Uterus (tissue), 4 donors: Measurements from ENCODE around the gene NLE1. TPM values are rescaled to one million over a fixed set of nuclear protein-coding genes. Genes with fewer than 3 reads are reported as not detected.
"Not testable (repeated sequence)": the region's sequence is repeated elsewhere in the genome, so short reads cannot be mapped to it uniquely, and the experiment has no call there.

Experiments
- DNase-seq, 2 donors: peaks; one replicate each; pipeline ENCODE4 v3.0.0-alpha.2; 2019 to 2020
- H3K27ac ChIP-seq, 2 donors: fragments of 200-600 bp; sonication (generic); 1 replicate in 1 of 2; 2 replicates in 1 of 2; pipeline ENCODE4 v1.5.1; 2016 to 2018
- H3K27me3 ChIP-seq, 2 donors: fragments of 200-600 bp; sonication (generic); one replicate each; pipeline ENCODE4 v1.5.1; 2018 to 2019; ENCODE audit warnings: control low read depth in 1 of 2
- H3K36me3 ChIP-seq, 2 donors: fragments of 200-600 bp; sonication (generic); one replicate each; pipeline ENCODE4 v1.5.1; 2019; ENCODE audit warnings: control low read depth in 1 of 2
- H3K4me1 ChIP-seq, 2 donors: fragments of 200-600 bp; sonication (generic); one replicate each; pipeline ENCODE4 v1.5.1; 2018 to 2019; ENCODE audit warnings: control low read depth in 1 of 2
- H3K4me3 ChIP-seq, 2 donors: fragments of 200-600 bp; sonication (generic); 1 replicate in 1 of 2; 2 replicates in 1 of 2; pipeline ENCODE4 v1.5.1; 2018 to 2019; ENCODE audit warnings: mild to moderate bottlenecking in 1 of 2
- H3K9me3 ChIP-seq, 2 donors: fragments of 200-600 bp; sonication (generic); one replicate each; pipeline ENCODE4 v1.5.1; 2019; ENCODE audit warnings: control low read depth in 1 of 2
- POLR2A ChIP-seq, 2 donors: fragments of 450-650 bp; IDR thresholded peaks; one replicate each; pipeline ENCODE4 v1.6.1; 2016; ENCODE audit warnings: antibody characterized with exemption in 2 of 2, mild to moderate bottlenecking in 1 of 2, moderate library complexity in 1 of 2
- intact Hi-C: fragments of 100-400 bp; cut with DNase I; formaldehyde crosslinking; loops from one replicate; pipeline ENCODE4 v1.15.1; 2023; ENCODE audit warnings: low total_unique reads
- total RNA-seq, 4 donors: library from RNA; depleted of rRNA in 3 of 4; stranded (reverse); fragments of >200 nt in 3 of 4; gene quantifications; one replicate each; pipeline versions ENCODE4 v1.1.0 to v1.2.4, GENCODE V29; 2014 to 2023
- TF ChIP-seq, protein P1 (sequence below), 4 experiments: fragments of 200-600 bp in 2 of 4; fragments of 450-650 bp in 2 of 4; sonication (generic) in 2 of 4; IDR thresholded peaks; one replicate each; pipeline ENCODE4 v1.5.1; 2016 to 2019; ENCODE audit warnings: antibody characterized with exemption in 4 of 4, mild to moderate bottlenecking in 2 of 4, moderate library complexity in 1 of 4
- donor health status: DM: yes; HTN: yes; CAD: no.

Gene NLE1
- total RNA-seq, 4 donors from 2014 or later, result 3.6 to 30.0 (median 19.7) TPM

DNA sequence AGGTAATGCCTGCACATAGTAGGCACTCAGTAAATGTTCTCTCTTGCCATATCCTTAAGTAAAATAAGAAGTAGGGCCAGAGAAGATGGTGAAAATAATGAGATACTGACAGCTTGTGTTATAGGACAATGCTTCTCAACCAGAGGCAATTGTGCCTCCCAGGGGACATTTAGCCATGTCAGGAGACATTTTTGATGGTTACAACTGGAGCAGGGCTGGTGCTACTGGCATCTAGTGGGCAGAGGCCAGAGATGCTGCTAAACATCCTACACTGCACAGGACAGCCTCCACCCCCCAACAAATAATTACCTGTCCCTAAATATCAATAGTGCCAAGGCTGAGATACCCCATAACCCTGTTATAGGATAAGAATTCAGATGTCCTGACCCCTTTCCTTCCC is 24.1 kb downstream of the NLE1 start:
- no peak for DNase-seq
- no peak for TF ChIP-seq POLR2A (IDR thresholded peaks at IDR 0.05)
- TF ChIP-seq, protein P1, sequence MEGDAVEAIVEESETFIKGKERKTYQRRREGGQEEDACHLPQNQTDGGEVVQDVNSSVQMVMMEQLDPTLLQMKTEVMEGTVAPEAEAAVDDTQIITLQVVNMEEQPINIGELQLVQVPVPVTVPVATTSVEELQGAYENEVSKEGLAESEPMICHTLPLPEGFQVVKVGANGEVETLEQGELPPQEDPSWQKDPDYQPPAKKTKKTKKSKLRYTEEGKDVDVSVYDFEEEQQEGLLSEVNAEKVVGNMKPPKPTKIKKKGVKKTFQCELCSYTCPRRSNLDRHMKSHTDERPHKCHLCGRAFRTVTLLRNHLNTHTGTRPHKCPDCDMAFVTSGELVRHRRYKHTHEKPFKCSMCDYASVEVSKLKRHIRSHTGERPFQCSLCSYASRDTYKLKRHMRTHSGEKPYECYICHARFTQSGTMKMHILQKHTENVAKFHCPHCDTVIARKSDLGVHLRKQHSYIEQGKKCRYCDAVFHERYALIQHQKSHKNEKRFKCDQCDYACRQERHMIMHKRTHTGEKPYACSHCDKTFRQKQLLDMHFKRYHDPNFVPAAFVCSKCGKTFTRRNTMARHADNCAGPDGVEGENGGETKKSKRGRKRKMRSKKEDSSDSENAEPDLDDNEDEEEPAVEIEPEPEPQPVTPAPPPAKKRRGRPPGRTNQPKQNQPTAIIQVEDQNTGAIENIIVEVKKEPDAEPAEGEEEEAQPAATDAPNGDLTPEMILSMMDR (IDR thresholded peaks at IDR 0.05), result no peak
- H3K27ac ChIP-seq, result no peak overlapping the region
- H3K9me3 ChIP-seq, result no peaks in the 10 kb centered on the region
- H3K4me3 ChIP-seq, result no peak overlapping the region
- intact Hi-C loops, result no loop called here
- H3K36me3 ChIP-seq, result no peaks in the 10 kb centered on the region
- H3K4me1 ChIP-seq, result no peaks in the 10 kb centered on the region
- H3K27me3 ChIP-seq, result no peaks in the 10 kb centered on the region

DNA sequence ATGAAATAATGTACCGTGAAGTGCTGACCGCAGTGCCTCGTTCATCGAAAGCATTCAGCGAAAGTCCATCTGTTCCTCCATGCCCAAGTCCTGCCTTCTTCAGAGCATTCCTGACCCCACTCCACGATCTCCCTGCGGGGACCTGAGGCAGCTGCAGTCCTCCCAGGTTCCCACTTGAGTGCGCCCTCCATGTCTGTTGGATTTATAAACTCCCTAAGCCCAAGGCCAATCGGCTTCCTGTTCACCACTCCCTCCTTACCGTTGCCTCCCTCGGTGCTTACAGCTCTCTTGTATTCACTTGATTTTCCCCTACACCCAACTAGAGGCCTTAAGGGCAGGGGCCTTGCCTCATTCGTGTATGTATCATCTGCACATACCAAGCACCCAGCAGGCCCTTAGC is 25.3 kb downstream of the NLE1 start:
- H3K9me3 ChIP-seq, result no peaks in the 10 kb centered on the region
- no peak overlapping the region for H3K27ac ChIP-seq
- TF ChIP-seq, protein P1 (IDR thresholded peaks at IDR 0.05), result no peak
- TF ChIP-seq POLR2A (IDR thresholded peaks at IDR 0.05), result no peak
- no peaks in the 10 kb centered on the region for H3K27me3 ChIP-seq
- intact Hi-C loops, result no loop called here
- no peak overlapping the region for H3K4me3 ChIP-seq
- no peaks in the 10 kb centered on the region for H3K4me1 ChIP-seq
- H3K36me3 ChIP-seq, result no peaks in the 10 kb centered on the region
- DNase-seq, result no peak

DNA sequence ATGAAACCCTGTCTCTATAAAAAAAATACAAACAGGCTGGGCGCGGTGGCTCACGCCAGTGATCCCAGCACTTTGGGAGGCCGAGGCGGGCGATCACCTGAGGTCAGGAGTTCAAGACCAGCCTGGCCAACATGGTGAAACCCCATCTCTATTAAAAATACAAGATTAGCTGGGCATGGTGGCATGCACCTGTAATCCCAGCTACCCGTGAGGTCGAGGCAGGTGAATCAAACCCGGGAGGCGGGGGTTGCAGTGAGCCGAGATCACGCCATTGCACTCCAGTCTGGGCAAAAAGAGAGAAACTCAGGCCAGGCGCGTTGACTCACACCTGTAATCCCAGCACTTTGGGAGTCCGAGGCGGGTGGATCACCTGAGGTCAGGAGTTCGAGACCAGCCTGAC is 31.3 kb downstream of the NLE1 start:
- H3K27me3 ChIP-seq, DNase-seq, H3K9me3 ChIP-seq, H3K4me3 ChIP-seq, intact Hi-C loops, H3K36me3 ChIP-seq, H3K27ac ChIP-seq, H3K4me1 ChIP-seq: not testable (repeated sequence)

DNA sequence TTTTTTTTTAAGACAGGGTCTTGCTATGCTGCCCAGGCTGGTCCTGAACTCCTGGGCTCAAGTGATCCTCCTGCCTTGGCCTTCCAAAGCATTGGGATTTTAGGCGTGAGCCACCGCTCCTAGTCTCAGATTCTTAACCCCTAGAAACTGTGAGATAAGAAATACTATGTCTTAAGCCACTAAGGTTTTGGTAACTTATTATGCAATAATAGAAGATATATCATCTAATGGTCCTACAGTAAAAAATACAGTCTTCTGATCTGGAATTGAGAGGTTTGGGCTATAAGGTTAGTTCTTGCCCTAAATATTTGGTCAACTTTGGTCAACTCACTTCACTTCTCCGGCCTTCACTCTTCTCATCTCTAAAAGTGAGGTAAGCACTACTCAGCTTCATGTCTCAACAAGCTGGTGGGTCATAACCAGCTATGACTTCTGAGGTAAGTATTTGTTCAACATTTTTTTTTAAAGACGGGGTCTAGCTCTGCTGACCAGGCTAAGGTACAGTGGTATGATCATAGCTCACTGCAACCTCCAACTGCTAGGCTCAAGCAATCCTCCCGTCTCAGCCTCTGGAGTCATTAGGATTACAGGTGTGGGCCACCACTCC is 37.2 kb downstream of the NLE1 start:
- H3K36me3 ChIP-seq, result no peaks in the 10 kb centered on the region
- no peak for DNase-seq
- intact Hi-C loops, result no loop called here

DNA sequence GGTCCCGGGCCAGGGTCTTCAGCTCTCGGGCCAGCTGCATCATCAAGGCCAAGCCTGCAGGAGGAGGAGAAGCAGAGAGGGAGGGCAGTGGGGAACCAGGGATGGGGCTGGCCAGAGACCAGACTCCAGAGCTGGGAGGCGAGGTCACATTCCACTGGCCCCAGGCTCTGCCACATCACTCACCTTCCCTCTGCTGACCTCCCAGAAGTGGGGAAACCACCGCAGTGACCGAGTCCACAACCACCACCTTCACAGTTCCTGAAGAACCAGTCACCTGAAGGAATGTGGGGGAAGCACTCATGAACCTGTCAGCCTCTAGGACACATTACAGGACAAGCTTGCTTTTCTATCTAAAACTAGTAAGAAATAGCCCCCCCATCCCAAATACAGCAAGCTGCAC is 38.8 kb downstream of the NLE1 start:
- no peaks in the 10 kb centered on the region for H3K27me3 ChIP-seq
- TF ChIP-seq POLR2A (IDR thresholded peaks at IDR 0.05), result no peak
- TF ChIP-seq, protein P1 (IDR thresholded peaks at IDR 0.05), result no peak
- no peaks in the 10 kb centered on the region for H3K9me3 ChIP-seq
- H3K4me3 ChIP-seq, result no peak overlapping the region
- H3K4me1 ChIP-seq, result no peaks in the 10 kb centered on the region
- intact Hi-C loops, result no loop called here
- no peak overlapping the region for H3K27ac ChIP-seq
- DNase-seq, result no peak
- no peaks in the 10 kb centered on the region for H3K36me3 ChIP-seq

More for the DNA sequence above, 37.2 kb downstream of the NLE1 start:
- no peak overlapping the region for H3K4me3 ChIP-seq
- no peaks in the 10 kb centered on the region for H3K9me3 ChIP-seq
- TF ChIP-seq POLR2A (IDR thresholded peaks at IDR 0.05), result no peak
- TF ChIP-seq, protein P1 (IDR thresholded peaks at IDR 0.05), result no peak
- H3K27ac ChIP-seq, result no peak overlapping the region
- no peaks in the 10 kb centered on the region for H3K4me1 ChIP-seq
- no peaks in the 10 kb centered on the region for H3K27me3 ChIP-seq

DNA sequence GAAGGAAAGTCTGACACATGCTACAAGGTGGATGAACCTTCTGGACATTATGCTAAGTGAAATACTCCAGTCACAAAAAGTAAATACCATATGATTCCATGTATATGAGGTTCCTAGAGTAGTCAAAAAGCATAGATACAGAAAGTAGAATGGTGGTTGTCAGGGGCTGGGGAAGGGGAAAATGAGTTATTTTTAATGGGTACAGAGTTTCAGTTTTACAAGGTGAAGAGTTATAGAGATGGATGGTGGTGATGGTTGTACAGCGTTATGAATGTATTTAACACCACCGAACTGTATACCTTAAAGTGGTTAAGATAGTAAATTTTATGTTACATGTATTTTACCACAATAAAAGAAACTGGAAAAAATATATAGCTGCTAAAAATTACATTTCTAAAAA is 40.4 kb downstream of the NLE1 start:
- no peak for DNase-seq
- no peak overlapping the region for H3K4me3 ChIP-seq

More for the DNA sequence above, 40.4 kb downstream of the NLE1 start:
- Histone ChIP-seq H3K27me3 (no peaks in the 10 kb centered on the region), H3K36me3 (no peaks in the 10 kb centered on the region), H3K4me1 (no peaks in the 10 kb centered on the region), H3K9me3 (no peaks in the 10 kb centered on the region), H3K27ac (no peak overlapping the region)
- TF ChIP-seq, protein P1 (IDR thresholded peaks at IDR 0.05), result no peak
- TF ChIP-seq POLR2A (IDR thresholded peaks at IDR 0.05), result no peak
- intact Hi-C loops, result no loop called here
